Measurements from ENCODE around the gene CSKMT. TPM values are rescaled to one million over a fixed set of nuclear protein-coding genes. Genes with fewer than 3 reads are reported as not detected.

The CSKMT gene
- total RNA-seq, 1 experiment from 2014 or later, result 63.5 TPM

DNA sequence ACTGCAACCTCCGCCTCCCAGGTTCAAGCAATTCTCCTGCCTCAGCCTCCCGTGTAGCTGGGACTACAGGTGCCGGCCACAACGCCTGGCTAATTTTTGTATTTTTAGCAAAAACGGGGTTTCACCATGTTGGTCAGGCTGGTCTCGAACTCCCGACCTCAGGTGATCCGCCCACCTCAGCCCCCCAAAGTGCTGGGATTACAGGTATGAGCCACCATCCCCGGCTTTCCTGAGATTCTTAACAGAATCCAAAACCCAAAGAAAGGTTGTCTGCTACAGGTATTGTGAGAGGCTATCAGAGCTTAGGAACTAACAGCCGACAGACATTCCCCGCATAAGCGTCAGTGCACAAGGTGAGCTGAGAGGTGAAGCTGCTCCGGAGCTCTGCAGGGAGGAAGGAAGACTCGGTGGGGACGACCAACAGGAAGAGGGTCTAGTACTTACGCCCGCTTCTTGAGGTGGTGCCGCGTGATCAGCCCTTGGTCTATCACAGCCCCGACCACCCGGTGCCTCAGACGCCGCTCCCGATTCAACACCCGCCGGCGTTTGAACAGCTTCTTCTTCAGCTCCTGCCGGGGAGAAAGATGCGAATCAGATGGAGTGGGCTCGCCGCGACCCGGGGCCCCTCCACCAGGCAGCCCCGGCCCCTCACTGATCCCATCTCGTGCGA lies 572 bp upstream of the CSKMT start:
- Histone ChIP-seq H3K79me2 (ENCODE audit: insufficient read depth, low read length) (peaks cover 50% of the 10 kb centered on the region), H3K27ac (ENCODE audit: low read depth, low read length) (peak overlapping the region; percentile 96), H3K27me3 (ENCODE audit: insufficient read depth, low read length) (no peaks in the 10 kb centered on the region), H3K9me3 (ENCODE audit: control insufficient read depth in 1 of 2, insufficient read depth in 1 of 2, low read depth in 1 of 2, low read length in 2 of 2) (no peaks in the 10 kb centered on the region), H4K20me1 (ENCODE audit: insufficient read depth) (no peaks in the 10 kb centered on the region), H3K4me3 (replicated peaks in 1 of 2; ENCODE audit: low read depth in 1 of 2, low read length in 2 of 2) (peak overlapping the region; percentile 99), H3K9ac (ENCODE audit: low read length) (peak overlapping the region; percentile 100), H2AFZ (ENCODE audit: low read depth, low read length, poor library complexity, severe bottlenecking) (no peak overlapping the region), H3K36me3 (ENCODE audit: control insufficient read depth in 1 of 2, insufficient read depth in 2 of 2, low read length in 2 of 2) (peaks cover 11 to 32% of the 10 kb centered on the region in 2 experiments; a peak in 3 of 4 replicates), H3K4me1 (ENCODE audit: control insufficient read depth in 1 of 2, insufficient read depth in 2 of 2, low read length in 2 of 2) (peaks cover 18 to 37% of the 10 kb centered on the region in 2 experiments; a peak in 3 of 4 replicates), H3K4me2 (ENCODE audit: low read length) (peak overlapping the region; percentile 98), H3K9me2 (ENCODE audit: insufficient read depth) (no peaks in the 10 kb centered on the region)
- DNase-seq (ENCODE audit: low read depth, low spot score), result no peak
- RAD21 ChIA-PET (ENCODE audit: low non-redundant PET in 1 of 2, low total read pairs in 2 of 2, uncharacterized antibody in 2 of 2, unreplicated experiment in 2 of 2), result interaction anchor here in 1 of 2 experiments (1.7 kb wide), 1 partner anchor 11 kb away, joined by 6 read pairs; the partner anchor contains the start of gene INTS5
- no peak for TF ChIP-seq EGR1 (IDR thresholded peaks at IDR 0.05; ENCODE audit: low read depth)
- TF ChIP-seq, protein P1, sequence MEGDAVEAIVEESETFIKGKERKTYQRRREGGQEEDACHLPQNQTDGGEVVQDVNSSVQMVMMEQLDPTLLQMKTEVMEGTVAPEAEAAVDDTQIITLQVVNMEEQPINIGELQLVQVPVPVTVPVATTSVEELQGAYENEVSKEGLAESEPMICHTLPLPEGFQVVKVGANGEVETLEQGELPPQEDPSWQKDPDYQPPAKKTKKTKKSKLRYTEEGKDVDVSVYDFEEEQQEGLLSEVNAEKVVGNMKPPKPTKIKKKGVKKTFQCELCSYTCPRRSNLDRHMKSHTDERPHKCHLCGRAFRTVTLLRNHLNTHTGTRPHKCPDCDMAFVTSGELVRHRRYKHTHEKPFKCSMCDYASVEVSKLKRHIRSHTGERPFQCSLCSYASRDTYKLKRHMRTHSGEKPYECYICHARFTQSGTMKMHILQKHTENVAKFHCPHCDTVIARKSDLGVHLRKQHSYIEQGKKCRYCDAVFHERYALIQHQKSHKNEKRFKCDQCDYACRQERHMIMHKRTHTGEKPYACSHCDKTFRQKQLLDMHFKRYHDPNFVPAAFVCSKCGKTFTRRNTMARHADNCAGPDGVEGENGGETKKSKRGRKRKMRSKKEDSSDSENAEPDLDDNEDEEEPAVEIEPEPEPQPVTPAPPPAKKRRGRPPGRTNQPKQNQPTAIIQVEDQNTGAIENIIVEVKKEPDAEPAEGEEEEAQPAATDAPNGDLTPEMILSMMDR (IDR thresholded peaks at IDR 0.05 in 2 of 3, conservative IDR thresholded peaks at IDR 0.05 in 1 of 3; ENCODE audit: borderline replicate concordance in 1 of 3, insufficient read depth in 1 of 3, low read depth in 2 of 3, low read length in 2 of 3), result no peak
- TF ChIP-seq CEBPB (IDR thresholded peaks at IDR 0.05; ENCODE audit: low read depth), result no peak
- TF ChIP-seq JUND (IDR thresholded peaks at IDR 0.05), result no peak
- no peak for TF ChIP-seq FOSL1 (IDR thresholded peaks at IDR 0.05; ENCODE audit: low read depth)
- TF ChIP-seq RAD21 (IDR thresholded peaks at IDR 0.05; ENCODE audit: low read depth), result no peak
- TF ChIP-seq SRF (IDR thresholded peaks at IDR 0.05; ENCODE audit: low read depth), result no peak
- no peak for TF ChIP-seq SP1 (IDR thresholded peaks at IDR 0.05; ENCODE audit: low read depth)
- no peak for TF ChIP-seq YY1 (IDR thresholded peaks at IDR 0.05; ENCODE audit: extremely low read depth, insufficient replicate concordance, low read depth, low read length)
- TF ChIP-seq, protein P2, sequence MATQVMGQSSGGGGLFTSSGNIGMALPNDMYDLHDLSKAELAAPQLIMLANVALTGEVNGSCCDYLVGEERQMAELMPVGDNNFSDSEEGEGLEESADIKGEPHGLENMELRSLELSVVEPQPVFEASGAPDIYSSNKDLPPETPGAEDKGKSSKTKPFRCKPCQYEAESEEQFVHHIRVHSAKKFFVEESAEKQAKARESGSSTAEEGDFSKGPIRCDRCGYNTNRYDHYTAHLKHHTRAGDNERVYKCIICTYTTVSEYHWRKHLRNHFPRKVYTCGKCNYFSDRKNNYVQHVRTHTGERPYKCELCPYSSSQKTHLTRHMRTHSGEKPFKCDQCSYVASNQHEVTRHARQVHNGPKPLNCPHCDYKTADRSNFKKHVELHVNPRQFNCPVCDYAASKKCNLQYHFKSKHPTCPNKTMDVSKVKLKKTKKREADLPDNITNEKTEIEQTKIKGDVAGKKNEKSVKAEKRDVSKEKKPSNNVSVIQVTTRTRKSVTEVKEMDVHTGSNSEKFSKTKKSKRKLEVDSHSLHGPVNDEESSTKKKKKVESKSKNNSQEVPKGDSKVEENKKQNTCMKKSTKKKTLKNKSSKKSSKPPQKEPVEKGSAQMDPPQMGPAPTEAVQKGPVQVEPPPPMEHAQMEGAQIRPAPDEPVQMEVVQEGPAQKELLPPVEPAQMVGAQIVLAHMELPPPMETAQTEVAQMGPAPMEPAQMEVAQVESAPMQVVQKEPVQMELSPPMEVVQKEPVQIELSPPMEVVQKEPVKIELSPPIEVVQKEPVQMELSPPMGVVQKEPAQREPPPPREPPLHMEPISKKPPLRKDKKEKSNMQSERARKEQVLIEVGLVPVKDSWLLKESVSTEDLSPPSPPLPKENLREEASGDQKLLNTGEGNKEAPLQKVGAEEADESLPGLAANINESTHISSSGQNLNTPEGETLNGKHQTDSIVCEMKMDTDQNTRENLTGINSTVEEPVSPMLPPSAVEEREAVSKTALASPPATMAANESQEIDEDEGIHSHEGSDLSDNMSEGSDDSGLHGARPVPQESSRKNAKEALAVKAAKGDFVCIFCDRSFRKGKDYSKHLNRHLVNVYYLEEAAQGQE (IDR thresholded peaks at IDR 0.05; ENCODE audit: low read depth), result no peak
- TF ChIP-seq ZNF274 (IDR thresholded peaks at IDR 0.05; ENCODE audit: low read depth, low read length), result no peak
- TF ChIP-seq CBX3 (IDR thresholded peaks at IDR 0.05; ENCODE audit: low read depth), result no peak
- TF ChIP-seq, protein P3, sequence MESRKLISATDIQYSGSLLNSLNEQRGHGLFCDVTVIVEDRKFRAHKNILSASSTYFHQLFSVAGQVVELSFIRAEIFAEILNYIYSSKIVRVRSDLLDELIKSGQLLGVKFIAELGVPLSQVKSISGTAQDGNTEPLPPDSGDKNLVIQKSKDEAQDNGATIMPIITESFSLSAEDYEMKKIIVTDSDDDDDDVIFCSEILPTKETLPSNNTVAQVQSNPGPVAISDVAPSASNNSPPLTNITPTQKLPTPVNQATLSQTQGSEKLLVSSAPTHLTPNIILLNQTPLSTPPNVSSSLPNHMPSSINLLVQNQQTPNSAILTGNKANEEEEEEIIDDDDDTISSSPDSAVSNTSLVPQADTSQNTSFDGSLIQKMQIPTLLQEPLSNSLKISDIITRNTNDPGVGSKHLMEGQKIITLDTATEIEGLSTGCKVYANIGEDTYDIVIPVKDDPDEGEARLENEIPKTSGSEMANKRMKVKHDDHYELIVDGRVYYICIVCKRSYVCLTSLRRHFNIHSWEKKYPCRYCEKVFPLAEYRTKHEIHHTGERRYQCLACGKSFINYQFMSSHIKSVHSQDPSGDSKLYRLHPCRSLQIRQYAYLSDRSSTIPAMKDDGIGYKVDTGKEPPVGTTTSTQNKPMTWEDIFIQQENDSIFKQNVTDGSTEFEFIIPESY (IDR thresholded peaks at IDR 0.05; ENCODE audit: extremely low read depth, insufficient replicate concordance, low read length), result no peak
- TF ChIP-seq, protein P4, sequence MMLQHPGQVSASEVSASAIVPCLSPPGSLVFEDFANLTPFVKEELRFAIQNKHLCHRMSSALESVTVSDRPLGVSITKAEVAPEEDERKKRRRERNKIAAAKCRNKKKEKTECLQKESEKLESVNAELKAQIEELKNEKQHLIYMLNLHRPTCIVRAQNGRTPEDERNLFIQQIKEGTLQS (IDR thresholded peaks at IDR 0.05), result no peak
- TF ChIP-seq SIN3A (IDR thresholded peaks at IDR 0.05; ENCODE audit: low read depth), result no peak
- TF ChIP-seq POLR2AphosphoS5 (IDR thresholded peaks at IDR 0.05; ENCODE audit: low read depth, low read length), result no peak
- no peak for TF ChIP-seq TCF7L2 (IDR thresholded peaks at IDR 0.05; ENCODE audit: borderline replicate concordance, extremely low read depth, insufficient read depth, insufficient read length)
- TF ChIP-seq POLR2A (IDR thresholded peaks at IDR 0.05; ENCODE audit: borderline replicate concordance, extremely low read depth, insufficient read depth, insufficient read length), result no peak
- TF ChIP-seq EZH2phosphoT487 (IDR thresholded peaks at IDR 0.05; ENCODE audit: borderline replicate concordance), result no peak
- POLR2A ChIA-PET, result interaction anchor here (0.7 to 8.9 kb wide), 37 partner anchors 10 to 271 kb away, joined by 3 to 195 read pairs (median 5); partner anchors contain the start of genes B3GAT3, EEF1G, GANAB and HNRNPUL2
- CTCF ChIA-PET, result interaction anchor here (0.8 to 1.9 kb wide), 8 partner anchors 10 to 240 kb away, joined by 3 to 6 read pairs (median 4); partner anchors contain the start of genes INTS5 and TUT1
- peak; percentile 41 for ATAC-seq
- TSS peak; percentile 76 for BruUV-seq (replicated peaks)
- intact Hi-C loops (cut with micrococcal nuclease), result no loop called here

Measured in HCT116 (cell line).